Hematopoietic multipotent progenitor cell treated with erythropoietin and hydrocortisone succinate and interleukin-3 and kit ligand, for 8 days (in vitro differentiated cells): ENCODE measurements around the gene TBC1D24.

Experiments used
- DNase-seq: peaks from one replicate; pipeline ENCODE4 v3.0.0-alpha.2; 2015

Gene TBC1D24

DNA sequence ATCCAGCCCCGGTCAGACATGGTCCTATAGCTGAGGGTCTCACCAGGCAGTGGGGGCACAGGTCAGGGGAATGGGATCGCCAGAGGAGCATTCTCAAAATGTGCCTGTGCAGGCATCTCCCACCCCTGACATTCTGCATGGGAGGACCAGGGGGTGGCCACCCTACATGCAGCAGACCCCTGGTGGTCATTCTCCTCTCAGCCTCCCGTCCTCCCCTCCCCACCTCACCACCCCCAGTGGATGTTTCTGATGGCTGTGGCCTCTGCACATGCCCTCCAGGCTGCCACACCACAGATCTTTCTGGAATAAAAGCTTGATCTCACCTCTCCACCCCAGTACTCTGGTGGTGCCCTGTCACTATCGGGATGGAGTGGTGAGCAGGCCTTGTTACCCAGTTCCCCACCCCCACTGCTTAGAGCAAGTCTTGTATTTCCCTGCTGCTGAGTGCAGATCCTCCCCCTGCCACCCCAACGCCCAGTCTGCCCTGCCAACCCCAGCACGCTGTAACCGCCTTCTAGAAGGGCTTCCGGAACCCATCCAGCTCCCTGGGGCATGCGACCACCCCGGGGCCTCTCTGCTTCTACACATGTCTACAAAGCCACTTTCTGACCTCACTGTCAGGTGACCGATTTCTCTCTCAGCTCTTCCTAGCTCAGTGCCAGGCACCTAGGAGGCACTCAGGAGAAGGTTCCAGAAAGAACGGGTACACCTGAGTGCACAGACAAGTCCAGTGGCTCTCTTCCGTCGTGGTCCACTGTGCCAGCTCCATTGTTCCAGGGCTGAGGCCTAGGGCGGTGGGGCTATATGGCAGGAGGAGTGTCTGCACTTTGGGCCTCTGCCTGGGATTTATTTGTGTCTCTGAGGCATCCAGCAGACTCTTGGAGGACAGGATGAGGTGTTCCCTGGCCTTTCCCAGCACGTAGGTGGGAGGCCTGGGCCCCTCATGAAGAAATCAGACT is 9.3 kb downstream of the TBC1D24 start:
- no peak for DNase-seq

DNA sequence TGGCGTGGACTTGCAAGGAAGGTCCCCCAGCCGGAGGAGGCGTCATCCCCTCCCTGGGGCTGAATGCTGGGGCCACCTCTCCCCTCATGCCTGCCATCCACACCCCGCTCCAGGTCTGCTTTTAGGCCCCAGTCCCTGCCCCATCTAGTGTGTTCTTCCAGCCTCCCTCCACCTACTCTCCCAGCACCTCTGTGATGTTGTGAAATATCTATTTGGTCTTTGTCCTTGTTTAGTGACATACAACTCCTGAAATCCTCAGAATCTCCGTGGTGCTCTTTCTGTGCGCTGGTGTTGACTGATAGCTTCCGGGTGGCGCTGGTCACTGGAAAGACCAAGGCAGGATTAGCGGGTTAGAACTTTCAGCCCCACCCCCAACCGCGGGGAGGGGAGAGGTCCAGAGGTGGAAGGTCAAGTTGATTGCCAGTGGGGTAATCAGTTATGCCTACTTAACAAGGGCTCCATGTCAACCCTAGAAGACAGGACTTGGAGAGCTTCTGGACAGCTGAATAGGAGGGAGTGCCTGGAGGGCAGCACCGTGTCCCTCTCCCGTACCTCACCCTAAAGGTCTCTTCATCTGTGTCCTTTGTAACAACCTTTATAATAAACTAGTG is 10.1 kb downstream of the TBC1D24 start:
- DNase-seq = no peak

DNA sequence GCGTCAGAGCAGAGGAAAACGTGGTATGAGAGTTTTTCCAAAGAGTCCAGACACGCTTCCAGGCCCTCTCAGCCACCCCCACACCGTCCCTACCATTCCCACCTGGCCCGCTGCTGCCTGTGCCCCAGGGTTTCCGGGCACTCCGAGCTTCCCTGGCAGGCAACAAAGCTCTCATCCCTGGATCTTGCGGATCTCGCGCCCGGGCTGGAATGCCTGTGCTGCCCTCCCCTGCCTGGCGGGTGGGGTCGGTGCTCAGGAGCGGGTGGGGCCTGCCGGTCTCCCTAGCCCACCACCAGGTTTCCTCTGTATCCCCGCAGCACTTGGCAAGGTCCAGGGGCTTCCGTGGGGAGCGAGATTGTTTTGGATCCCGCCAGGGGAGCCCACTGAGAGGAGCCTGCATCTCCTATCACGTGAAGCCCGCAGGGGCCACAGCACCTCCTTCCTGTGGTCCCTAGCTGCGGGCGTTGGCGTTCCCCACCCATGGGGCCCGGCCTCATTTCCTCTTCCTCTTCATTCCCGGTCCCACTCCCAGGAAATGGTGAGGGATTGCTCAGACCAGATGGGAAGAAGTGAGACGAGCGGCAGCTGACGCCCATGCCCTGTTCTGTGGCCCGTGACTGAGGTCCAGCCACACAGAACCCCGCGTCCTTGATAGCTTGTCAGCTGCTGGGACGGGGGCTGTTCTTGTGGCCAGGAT is 11.0 kb downstream of the TBC1D24 start:
- no peak for DNase-seq

DNA sequence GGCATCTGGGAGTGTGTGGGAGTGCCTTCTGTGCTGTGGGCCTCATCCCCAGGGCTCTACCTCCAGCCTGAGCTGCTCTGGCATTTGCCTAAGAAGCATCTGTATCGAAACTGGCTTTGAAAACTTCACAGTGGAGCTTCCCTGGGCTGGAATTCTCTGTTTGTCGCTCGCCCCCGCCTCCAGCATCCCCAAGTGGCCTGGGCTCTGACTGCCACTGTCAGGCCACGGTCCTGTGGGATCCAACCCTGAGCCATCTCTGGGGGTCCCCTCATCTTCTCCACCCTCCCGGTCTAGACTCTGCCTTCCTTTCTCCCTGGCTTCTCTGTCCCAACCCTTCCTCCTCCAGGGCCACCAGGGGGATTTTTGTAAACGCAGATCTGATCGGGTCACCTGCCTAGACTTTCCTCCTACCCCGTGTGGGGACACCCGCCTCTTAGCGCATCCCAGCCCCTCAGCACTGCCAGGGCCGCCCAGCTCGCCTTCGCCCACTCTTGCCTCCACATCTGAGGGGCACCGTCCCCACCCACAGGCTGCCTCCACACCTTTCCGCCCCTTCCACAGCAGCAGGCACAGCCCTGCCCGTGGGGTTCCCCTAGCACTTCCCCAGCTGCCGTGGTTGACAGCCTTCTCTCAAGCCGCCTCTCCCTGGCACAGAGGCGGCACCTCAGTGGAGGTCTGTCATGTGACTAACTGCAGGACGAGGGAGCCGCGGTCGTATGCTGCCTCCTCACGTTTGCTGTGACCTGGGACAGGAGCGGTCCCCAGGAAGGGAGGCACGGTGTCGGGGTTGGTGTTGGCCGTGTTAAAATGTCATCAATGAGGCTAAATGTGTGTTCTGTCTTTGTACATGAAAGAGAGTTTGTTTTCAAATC is 12.0 kb downstream of the TBC1D24 start:
- DNase-seq = peak; percentile 82

DNA sequence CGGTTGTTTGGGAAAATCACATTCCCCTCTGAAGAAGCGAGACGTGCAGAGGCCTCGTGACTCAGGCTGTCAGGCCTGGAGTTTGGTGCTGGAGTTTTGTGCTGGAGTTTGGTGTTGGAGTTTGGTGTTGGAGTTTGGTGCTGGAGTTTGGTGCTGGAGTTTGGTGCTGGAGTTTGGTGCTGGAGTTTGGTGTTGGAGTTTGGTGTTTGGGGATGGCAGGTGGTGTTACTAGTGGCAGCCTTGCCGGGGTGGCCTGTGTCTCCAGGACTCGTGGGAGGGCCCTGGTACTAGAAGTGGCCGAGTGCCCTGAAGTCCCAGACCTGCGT is 12.6 kb downstream of the TBC1D24 start:
- DNase-seq = no peak

DNA sequence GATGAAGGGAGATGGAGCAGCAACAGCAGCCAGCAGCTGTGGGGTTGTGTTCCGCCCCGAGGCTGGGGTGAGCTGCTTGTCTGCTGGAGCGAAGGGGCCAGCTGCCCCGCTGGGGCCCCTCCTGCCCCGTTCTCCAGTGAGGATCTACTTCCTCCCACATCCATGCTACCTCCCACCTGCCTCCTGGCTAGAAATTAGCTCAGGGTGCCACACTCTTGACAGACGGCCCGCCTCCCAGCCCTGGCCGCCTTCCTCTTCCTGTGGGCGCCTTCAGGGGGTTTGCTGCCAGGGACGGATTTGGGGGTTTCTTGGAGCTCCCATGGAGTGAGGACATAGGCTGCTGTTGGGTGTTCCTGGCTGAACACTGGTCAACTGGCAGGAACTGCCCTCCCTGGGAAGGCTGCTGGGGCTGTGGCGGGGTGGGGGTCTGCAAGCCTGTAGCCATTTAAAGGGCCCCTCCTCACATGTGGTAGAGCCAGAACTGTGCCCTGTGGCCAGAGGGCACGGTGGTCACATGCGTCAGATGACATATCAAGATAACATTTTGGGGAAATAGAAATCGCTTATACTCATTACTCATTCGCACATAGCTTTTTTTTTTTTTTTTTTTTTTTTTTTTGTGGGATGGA is 13.1 kb downstream of the TBC1D24 start:
- DNase-seq = peak; percentile 50

DNA sequence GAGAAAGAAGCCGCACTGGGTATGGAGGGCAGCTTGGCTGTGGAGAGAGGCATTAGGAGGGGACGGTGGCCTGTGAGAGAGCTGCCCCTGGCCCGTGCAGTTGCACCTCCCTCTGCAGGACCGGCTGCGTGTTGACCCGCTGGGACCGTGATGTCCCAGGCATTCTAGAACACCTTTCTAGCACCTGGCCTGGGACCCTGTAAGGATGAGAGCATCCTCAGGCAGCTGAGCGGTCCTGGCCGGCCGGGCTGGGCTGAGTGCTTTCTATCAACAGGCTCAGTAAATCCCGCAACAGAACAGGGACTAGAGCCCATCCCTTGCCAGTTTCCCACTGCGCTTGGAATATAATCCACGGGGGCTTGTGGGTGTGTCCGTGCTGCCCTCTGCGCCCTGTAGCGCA is 14.7 kb downstream of the TBC1D24 start:
- DNase-seq = no peak

DNA sequence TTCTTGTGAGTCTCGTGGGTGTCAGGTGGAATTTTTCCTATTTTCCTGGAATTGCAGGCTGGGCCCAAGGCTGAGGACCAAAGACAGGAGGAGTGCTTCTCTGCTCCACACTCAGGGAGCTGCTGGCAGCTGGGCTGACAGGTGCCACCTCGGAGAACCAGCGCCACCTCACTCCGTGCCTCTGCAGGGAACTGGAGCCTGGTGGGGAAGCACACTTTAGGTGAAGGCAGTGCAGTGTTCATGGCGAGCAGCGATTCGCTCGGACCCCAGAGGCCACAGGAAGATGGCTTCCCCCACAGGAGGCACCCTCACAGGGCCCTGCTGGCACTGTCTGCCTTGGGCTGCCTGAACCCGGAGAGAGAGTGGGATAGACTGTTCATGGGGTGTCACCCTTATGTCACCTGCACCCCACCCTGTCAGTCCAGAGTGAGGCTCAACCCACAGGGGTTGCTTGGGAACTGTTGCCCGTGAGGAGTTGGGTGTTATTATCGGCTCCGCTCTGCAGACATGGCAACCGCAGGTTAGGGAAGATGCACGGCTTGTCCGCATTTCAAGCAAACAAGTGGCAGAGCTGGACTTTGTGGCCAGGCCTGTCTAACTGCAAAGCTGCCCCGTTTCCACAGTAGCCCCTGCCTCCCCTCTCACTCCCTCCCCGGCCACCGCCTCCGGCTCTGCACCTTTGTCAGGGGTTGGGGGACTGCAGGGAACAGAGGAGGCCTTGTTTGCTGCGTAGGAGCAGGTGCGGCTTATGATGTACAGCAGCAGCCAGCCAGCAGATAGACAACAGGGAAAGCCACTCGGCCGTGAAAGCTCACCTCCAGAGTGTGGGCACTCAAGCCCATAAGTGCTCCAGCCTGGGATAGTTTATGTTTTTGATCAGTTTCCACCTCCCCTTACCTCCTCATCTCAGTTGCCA is 15.5 kb downstream of the TBC1D24 start:
- no peak for DNase-seq

DNA sequence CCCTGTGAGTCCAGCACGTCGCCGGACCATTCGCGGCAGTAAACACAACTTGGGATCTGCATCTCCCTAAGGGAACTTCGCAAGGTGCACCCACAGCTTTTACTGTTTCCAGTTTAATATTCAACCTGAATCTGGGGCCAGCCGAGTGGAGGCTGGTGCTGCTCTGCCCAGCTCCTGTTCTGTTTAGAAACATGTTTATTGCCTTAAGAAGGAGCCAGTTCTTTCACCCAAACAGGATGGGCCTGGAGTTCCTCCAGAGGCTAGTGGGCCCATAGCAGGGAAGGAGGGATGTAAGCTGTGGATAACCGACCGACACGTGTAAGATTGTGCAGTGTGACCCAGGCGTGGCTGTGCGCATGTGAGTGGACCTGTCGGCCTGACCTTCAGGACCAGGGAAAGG is 17.4 kb downstream of the TBC1D24 start:
- DNase-seq = no peak

DNA sequence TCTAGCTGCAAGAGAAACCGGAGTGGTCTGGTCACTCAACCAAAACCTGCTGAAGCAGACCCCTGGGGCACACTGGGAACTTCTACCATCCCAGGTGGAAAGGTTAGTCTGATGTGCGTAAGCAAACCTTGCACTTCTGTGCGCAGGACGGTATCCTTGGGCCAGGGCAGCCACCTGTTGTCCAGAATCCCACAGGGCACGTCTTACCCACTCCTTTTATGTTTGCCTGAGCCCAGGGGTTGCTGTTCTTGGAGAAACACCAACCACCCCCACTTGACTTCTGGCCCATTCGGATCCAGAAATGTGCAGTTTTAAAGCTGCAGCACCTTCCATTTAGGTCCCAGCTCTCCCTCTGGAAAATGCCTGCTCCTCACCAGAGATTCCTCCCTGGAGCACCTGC is 18.7 kb downstream of the TBC1D24 start:
- DNase-seq = no peak

DNA sequence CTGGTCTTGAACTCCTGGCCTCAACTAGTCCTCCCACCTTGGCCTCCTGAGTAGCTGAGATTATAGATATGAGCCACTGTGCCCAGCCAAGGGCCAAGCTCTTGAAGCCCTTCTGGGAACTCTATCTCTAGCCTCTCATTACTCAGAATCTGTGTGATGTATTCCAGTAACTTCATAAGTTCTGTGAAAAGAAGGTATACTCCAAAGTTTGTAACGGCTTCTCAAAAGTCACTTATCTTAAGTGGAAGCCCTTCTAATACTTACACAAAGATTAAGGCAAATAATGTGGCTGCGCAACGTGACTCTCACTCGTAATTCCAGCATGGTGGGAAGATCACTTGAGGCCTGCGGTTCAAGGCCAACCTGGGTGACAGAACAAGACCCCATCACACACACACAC is 19.7 kb downstream of the TBC1D24 start:
- peak; percentile 74 for DNase-seq

DNA sequence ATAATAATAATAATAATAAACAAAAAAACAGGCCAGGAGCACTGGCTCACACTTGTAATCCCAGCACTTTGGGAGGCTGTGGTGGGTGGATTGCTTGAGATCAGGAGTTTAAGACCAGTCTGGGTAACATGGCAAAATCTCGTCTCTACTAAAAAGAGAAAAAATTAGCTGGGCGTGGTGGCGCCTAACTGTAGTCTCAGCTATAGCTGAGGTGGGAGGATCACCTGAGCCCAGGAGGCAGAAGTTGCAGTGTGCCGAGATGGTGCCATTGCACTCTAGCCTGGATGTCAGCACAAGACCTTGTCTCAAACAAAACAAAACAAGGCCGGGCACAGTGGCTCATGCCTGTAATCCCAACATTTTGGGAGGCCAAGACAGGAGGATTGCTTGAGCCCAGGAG is 20.1 kb downstream of the TBC1D24 start:
- DNase-seq = no peak

DNA sequence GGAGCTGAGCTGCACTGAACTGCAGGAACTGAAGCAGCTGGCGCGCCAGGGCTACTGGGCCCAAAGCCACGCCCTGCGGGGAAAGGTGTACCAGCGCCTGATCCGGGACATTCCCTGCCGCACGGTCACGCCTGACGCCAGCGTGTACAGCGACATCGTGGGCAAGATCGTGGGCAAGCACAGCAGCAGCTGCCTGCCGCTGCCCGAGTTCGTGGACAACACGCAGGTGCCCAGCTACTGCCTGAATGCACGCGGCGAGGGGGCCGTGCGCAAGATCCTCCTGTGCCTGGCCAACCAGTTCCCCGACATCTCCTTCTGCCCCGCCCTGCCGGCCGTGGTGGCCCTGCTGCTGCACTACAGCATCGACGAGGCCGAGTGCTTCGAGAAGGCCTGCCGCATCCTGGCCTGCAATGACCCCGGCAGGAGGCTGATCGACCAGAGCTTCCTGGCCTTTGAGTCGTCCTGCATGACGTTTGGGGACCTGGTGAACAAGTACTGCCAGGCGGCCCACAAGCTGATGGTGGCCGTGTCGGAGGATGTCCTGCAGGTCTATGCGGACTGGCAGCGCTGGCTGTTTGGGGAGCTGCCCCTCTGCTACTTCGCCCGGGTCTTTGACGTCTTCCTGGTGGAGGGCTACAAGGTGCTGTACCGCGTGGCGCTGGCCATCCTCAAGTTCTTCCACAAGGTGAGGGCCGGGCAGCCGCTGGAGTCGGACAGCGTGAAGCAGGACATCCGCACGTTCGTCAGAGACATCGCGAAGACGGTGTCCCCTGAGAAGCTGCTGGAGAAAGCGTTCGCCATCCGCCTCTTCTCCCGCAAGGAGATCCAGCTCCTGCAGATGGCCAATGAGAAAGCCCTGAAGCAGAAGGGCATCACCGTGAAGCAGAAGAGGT is 21.5 kb downstream of the TBC1D24 start:
- DNase-seq = no peak

DNA sequence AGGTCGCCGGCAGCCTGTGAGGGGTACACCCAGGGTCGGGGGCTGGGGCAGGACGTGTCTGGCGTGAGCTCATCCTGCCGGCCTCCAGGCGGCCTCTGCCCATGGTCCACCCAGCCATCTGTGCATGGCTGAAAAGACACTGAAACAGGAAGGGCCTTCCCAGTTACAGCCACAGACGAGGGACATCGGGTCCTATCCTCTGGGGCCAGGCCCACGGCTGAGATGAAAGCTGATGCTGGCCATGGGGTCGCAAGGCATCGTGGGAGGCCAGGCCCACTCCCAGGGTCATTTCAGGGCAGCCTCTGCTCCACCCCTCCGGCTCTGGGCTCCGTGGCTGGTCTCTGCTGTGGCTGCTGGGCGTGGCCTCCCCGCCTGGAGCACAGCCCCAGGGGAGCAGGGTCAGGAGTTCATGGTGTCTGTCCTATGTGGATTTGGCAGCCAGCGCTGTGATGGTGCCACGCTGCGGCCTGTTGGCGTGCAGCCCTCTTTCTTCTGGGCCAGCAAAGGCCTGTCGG is 22.2 kb downstream of the TBC1D24 start:
- peak; percentile 47 for DNase-seq

DNA sequence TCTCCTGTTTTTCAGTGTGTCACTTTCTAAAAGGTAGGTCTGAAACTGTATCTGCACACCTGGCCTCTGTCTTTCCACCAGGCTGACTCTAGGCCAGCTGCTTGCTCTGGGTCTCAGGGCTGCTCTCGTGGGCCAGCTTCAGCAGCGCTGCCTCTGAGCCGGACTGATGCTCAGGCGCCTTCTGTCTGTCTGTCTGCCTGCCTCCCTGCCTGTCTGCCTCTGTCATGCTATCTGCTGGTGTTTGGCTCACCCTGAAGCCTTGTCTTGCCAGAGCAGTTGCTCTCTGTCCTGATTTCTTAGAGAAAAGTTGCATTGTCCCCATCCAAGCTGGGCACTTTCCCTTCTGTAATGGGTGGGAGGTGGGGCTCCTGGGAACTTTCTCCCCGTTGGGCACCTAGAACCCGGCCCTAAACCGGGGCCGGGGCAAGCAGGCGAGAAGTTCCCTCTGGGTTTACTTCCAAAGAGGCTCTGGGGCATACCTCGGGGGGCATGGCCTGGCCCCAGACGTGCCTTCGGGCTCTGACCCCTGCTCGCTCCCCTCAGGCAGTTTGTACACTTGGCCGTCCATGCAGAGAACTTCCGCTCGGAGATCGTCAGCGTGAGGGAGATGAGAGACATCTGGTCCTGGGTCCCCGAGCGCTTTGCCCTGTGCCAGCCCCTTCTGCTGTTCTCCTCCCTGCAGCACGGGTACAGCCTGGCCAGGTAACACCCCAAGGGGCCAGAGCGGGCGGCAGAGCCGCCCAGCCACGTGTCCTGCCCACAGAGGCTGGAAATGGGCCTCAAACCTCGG is 23.0 kb downstream of the TBC1D24 start:
- no peak for DNase-seq

DNA sequence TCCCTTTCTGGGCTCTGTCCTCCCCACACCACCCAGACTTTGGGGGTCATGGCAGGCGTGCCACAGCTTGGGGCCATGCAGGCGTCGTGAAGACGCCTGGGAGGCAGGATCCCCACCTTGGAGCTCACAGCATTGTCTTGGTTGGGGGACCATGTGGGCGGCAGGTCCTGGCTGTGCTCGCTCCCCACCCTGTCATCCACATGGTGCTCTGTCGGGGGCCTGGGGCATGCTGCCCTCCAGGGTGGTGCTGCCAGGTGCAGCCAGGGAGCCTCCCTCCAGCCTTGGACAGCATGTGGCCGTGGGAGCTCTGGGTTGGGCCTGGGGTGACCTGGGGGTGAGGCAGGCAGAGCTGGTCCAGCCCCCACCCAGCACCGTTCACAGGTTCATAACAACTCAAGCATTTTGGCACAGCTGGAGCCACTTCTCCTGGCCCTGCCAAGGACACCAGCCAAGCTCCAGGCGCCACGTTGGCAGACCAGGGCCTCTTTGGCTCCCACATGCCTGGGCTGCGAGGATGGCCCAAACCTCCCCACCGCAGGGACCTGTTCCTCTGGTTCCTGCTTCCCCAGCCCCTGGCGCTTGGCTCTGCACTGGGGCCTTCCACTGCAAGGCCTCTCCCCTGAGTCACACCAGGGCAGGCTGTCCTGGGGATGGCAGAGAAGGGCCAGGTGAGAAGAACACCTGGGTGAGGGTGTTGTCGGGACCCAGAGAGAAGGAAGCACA is 23.8 kb downstream of the TBC1D24 start:
- no peak for DNase-seq

DNA sequence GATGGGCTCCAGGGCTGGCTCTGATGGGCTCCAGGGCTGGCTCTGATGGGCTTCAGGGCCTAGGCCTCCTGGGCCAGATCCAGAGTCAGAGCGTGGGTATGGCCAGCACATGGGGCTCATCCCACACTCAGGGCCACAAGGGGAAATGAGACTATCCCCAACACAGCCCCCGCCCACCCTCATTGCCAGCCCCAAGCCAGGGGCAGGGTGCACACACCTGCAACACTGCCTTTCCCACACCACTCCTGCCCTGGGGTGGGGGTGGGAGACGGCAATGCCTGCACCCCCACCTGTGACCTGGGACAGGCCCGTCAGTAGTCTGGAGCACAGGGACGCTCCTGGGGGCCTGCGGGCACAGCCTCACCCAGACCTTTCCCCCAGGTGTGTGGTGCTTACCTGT is 24.5 kb downstream of the TBC1D24 start:
- no peak for DNase-seq

DNA sequence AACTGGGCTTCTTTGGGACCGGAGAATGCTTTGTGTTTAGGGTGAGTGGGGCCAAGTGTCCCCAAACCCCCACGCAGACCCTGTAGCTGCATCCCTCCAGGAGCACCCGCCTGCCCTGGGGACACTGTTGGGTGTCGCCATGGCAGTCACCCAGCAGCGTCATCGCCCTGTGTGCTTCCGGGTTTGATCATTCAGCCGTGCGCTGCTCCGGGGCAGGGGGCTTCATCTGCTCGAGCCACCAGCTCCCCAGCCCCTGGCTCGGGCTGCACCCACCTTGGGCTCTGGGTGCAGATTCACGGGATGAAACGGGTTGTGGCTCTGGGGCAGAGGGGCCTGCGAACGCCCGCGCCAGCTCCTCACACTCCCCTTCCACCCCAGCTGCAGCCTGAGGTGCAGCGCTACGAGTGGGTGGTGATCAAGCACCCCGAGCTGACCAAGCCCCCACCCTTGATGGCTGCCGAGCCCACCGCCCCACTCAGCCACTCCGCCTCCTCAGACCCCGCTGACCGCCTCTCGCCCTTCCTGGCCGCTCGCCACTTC is 25.0 kb downstream of the TBC1D24 start:
- no peak for DNase-seq
